ENCODE data around the gene PSMD8. TPM values are rescaled to one million over a fixed set of nuclear protein-coding genes. Genes with fewer than 3 reads are reported as not detected.

PSMD8 gene
- total RNA-seq, 4 donors from 2014 or later, result 28.1 to 171 (median 78.5) TPM

DNA sequence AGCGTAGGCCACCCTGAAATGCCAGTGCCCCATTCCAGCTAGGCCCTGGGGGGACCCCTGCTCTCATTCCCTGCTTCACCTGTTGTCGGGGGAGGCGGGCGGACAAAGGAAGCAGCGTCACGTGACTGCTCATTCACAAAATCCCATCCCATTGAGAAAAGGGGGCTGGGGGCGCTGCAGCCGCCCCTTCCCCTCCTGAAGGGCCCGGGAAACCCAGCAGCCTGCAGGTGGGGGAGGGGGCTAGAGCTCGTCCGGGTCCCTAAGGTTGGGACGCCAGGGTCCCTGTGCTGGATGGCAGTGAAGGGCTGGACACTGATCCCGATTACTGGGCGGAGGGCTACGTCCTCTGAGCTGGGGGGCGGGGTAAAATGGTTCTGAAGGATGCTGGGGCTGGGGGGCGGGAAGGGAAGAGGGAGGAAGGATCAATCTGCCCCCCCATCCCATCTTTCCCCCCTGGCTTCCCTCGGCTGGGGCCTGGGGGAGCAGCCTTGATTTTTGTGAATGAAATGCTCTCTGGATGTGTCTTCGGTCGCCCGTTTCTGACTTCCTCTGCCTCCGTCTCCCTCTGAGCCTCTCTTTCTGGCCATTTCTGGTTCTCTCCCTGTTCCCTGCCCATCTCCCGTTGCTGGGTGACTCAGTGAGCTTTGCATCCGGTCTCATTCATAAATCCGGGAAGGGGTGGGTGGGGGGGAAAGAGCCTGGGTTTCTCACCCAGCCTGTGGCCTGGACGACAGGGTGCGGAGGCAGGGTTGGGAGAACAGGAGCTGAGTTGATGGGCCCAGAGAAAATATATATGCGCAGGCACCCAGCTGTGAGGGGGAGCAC lies 14.9 kb downstream of the PSMD8 start:
- intact Hi-C loops (cut with DNase I; ENCODE audit: low total_unique reads) (no loop called here), in situ Hi-C loops (cut with MboI; ENCODE audit: low pct_ligation_motif_present in 1 of 4, low pct_unique_long_range_greater_than_20kb in 1 of 4, low sequenced_read_pairs in 3 of 4) (no loop called here)
- H3K36me3 ChIP-seq, result no peaks in the 10 kb centered on the region
- H3K4me3 ChIP-seq, result peak overlapping the region in 2 of 4 donors; percentile 41 to 54
- no peaks in the 10 kb centered on the region for H3K9me3 ChIP-seq
- no peak for DNase-seq
- 4 to 12% methylated on average over 5 to 28 of the region's 28 CpGs for whole genome bisulfite sequencing, 2 donors (ENCODE audit: low coverage in 1 of 2)
- TF ChIP-seq POLR2AphosphoS5 (IDR thresholded peaks at IDR 0.05) (no peak), EP300 (IDR thresholded peaks at IDR 0.05; ENCODE audit: low read depth) (no peak), POLR2A (IDR thresholded peaks at IDR 0.05) (no peak), CTCF (IDR thresholded peaks at IDR 0.05) (no peak)
- peak overlapping the region in 1 of 4 donors; percentile 28 for H3K27ac ChIP-seq
- peaks cover 59% of the 10 kb centered on the region for H3K27me3 ChIP-seq
- peaks cover 8 to 36% (median 34%) of the 10 kb centered on the region in 4 donors for H3K4me1 ChIP-seq

GRCh38 chr19:38389957-38390924 lies 15.9 kb downstream of the PSMD8 start:
- WGBS, 2 donors (ENCODE audit: low coverage in 1 of 2), result 14 to 55% methylated on average over 2 to 22 of the region's 22 CpGs

GRCh38 chr19:38391911-38392464 lies 17.6 kb downstream of the PSMD8 start:
- Histone ChIP-seq H3K9me3 (no peaks in the 10 kb centered on the region), H3K27me3 (peaks cover 72% of the 10 kb centered on the region), H3K4me3 (no peak overlapping the region), H3K36me3 (no peaks in the 10 kb centered on the region), H3K4me1 (peaks cover 2 to 29% (median 27%) of the 10 kb centered on the region in 4 donors), H3K27ac (no peak overlapping the region)
- WGBS, 2 donors (ENCODE audit: low coverage in 1 of 2), result 58 to 76% methylated on average over 3 to 8 of the region's 8 CpGs
- DNase-seq, result no peak
- TF ChIP-seq CTCF (IDR thresholded peaks at IDR 0.05) (no peak), POLR2A (IDR thresholded peaks at IDR 0.05) (no peak), EP300 (IDR thresholded peaks at IDR 0.05; ENCODE audit: low read depth) (no peak), POLR2AphosphoS5 (IDR thresholded peaks at IDR 0.05) (no peak)
- intact Hi-C loops (cut with DNase I; ENCODE audit: low total_unique reads), result no loop called here
- in situ Hi-C loops (cut with MboI; ENCODE audit: low pct_ligation_motif_present in 1 of 4, low pct_unique_long_range_greater_than_20kb in 1 of 4, low sequenced_read_pairs in 3 of 4), result no loop called here

More at GRCh38 chr19:38389957-38390924, 15.9 kb downstream of the PSMD8 start:
- peaks cover 8 to 41% (median 36%) of the 10 kb centered on the region in 4 donors for H3K4me1 ChIP-seq
- no peaks in the 10 kb centered on the region for H3K36me3 ChIP-seq
- H3K27me3 ChIP-seq, result peaks cover 68% of the 10 kb centered on the region
- H3K9me3 ChIP-seq, result no peaks in the 10 kb centered on the region
- no peak for TF ChIP-seq CTCF (IDR thresholded peaks at IDR 0.05)
- no peak for TF ChIP-seq POLR2A (IDR thresholded peaks at IDR 0.05)
- TF ChIP-seq EP300 (IDR thresholded peaks at IDR 0.05; ENCODE audit: low read depth), result no peak
- TF ChIP-seq POLR2AphosphoS5 (IDR thresholded peaks at IDR 0.05), result no peak
- no peak for DNase-seq
- intact Hi-C loops (cut with DNase I; ENCODE audit: low total_unique reads) (no loop called here), in situ Hi-C loops (cut with MboI; ENCODE audit: low pct_ligation_motif_present in 1 of 4, low pct_unique_long_range_greater_than_20kb in 1 of 4, low sequenced_read_pairs in 3 of 4) (no loop called here)
- no peak overlapping the region for H3K4me3 ChIP-seq
- no peak overlapping the region for H3K27ac ChIP-seq

All from transverse colon (tissue), 4 donors.